Vagina (tissue), 2 donors: ENCODE results near the gene DEFB132. TPM values are rescaled to one million over a fixed set of nuclear protein-coding genes. Genes with fewer than 3 reads are reported as not detected.

Source experiments
- DNase-seq, 2 donors: peaks; one replicate each; pipeline ENCODE4 v3.0.0-alpha.2; 2017; ENCODE audit errors: extremely low spot score in 2 of 2
- H3K27ac ChIP-seq: fragments of 200-600 bp; sonication (generic); one replicate; pipeline ENCODE4 v1.5.1; 2019
- H3K27me3 ChIP-seq: fragments of 200-600 bp; sonication (generic); one replicate; pipeline ENCODE4 v1.5.1; 2019
- H3K36me3 ChIP-seq, 2 donors: fragments of 200-600 bp; sonication (generic); one replicate each; pipeline ENCODE4 v1.5.1; 2017 to 2019
- H3K4me1 ChIP-seq: fragments of 200-600 bp; sonication (generic); one replicate; pipeline ENCODE4 v1.5.1; 2019
- H3K4me3 ChIP-seq, 2 donors: fragments of 200-600 bp; sonication (generic); 1 replicate in 1 of 2; 2 replicates in 1 of 2; pipeline ENCODE4 v1.5.1; 2016 to 2019
- H3K9me3 ChIP-seq: fragments of 200-600 bp; sonication (generic); one replicate; pipeline ENCODE4 v1.5.1; 2019
- POLR2A ChIP-seq, 2 donors: fragments of 450-650 bp; IDR thresholded peaks; one replicate each; pipeline ENCODE4 v1.6.1; 2017; ENCODE audit warnings: antibody characterized with exemption in 2 of 2, mild to moderate bottlenecking in 2 of 2, moderate library complexity in 2 of 2
- POLR2AphosphoS5 ChIP-seq, 2 donors: sonication (generic); formaldehyde crosslinking; IDR thresholded peaks; one replicate each; pipeline ENCODE4 v1.9.0; 2017; ENCODE audit warnings: antibody characterized with exemption in 2 of 2, mild to moderate bottlenecking in 2 of 2, low read depth in 1 of 2; ENCODE audit not compliant: insufficient read depth in 1 of 2
- intact Hi-C: fragments of 100-400 bp; cut with DNase I; formaldehyde crosslinking; loops from one replicate; pipeline ENCODE4 v1.15.1; 2023
- total RNA-seq: library from RNA; depleted of rRNA; stranded (reverse); fragments of >200 nt; gene quantifications from one replicate; pipeline ENCODE4 v1.2.3, GENCODE V29; 2016
- TF ChIP-seq, protein P1 (sequence below), 3 experiments: fragments of 450-650 bp in 2 of 3; fragments of 200-600 bp in 1 of 3; sonication (generic) in 1 of 3; IDR thresholded peaks; one replicate each; pipeline ENCODE4 v1.5.1; 2017 to 2019; ENCODE audit warnings: antibody characterized with exemption in 3 of 3, mild to moderate bottlenecking in 2 of 3, moderate library complexity in 2 of 3

Gene DEFB132
- total RNA-seq, 1 donor from 2014 or later, result not detected

DNA sequence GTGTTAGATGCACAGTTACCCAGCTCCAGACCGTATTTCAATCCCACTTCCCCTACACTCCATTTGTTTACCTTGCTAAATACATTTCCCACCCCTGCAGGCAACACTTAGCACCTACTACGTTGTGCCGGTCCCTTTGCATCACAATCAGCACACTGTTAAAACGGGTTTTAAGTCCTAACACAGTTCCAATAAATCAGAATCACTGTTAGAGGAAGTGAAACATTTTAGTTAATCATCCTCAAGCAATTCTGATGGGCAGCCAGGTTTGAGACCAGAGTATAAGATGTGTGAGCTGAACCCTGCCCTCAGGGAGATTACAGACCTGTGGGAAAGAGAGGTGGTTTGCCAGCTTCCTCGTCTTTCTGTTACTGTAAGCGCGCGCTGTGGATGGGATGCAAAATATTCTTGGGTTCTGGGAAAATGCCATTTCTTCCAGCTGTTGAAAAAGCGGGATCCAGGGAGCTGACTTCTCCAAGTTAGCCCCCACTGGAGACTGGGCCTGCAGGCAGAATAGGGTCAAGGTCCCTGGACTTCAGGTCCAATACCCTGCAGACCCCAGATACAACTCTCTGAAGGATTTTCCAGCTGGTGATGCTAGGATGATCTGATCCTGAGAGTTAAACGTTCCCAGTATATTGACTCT is 42.9 kb downstream of the DEFB132 start:
- H3K9me3 ChIP-seq, result no peaks in the 10 kb centered on the region
- H3K27ac ChIP-seq, result peak overlapping the region; percentile 96
- no peak for TF ChIP-seq POLR2AphosphoS5 (IDR thresholded peaks at IDR 0.05; ENCODE audit: insufficient read depth in 1 of 2, low read depth in 1 of 2)
- TF ChIP-seq, protein P1, sequence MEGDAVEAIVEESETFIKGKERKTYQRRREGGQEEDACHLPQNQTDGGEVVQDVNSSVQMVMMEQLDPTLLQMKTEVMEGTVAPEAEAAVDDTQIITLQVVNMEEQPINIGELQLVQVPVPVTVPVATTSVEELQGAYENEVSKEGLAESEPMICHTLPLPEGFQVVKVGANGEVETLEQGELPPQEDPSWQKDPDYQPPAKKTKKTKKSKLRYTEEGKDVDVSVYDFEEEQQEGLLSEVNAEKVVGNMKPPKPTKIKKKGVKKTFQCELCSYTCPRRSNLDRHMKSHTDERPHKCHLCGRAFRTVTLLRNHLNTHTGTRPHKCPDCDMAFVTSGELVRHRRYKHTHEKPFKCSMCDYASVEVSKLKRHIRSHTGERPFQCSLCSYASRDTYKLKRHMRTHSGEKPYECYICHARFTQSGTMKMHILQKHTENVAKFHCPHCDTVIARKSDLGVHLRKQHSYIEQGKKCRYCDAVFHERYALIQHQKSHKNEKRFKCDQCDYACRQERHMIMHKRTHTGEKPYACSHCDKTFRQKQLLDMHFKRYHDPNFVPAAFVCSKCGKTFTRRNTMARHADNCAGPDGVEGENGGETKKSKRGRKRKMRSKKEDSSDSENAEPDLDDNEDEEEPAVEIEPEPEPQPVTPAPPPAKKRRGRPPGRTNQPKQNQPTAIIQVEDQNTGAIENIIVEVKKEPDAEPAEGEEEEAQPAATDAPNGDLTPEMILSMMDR (IDR thresholded peaks at IDR 0.05), result no peak
- no peak for TF ChIP-seq POLR2A (IDR thresholded peaks at IDR 0.05)
- H3K36me3 ChIP-seq, result no peaks in the 10 kb centered on the region
- H3K4me3 ChIP-seq, result peak overlapping the region in 1 of 2 donors; percentile 65
- DNase-seq, result no peak
- intact Hi-C loops, result no loop called here
- H3K27me3 ChIP-seq, result no peaks in the 10 kb centered on the region
- H3K4me1 ChIP-seq, result peaks cover 44% of the 10 kb centered on the region

DNA sequence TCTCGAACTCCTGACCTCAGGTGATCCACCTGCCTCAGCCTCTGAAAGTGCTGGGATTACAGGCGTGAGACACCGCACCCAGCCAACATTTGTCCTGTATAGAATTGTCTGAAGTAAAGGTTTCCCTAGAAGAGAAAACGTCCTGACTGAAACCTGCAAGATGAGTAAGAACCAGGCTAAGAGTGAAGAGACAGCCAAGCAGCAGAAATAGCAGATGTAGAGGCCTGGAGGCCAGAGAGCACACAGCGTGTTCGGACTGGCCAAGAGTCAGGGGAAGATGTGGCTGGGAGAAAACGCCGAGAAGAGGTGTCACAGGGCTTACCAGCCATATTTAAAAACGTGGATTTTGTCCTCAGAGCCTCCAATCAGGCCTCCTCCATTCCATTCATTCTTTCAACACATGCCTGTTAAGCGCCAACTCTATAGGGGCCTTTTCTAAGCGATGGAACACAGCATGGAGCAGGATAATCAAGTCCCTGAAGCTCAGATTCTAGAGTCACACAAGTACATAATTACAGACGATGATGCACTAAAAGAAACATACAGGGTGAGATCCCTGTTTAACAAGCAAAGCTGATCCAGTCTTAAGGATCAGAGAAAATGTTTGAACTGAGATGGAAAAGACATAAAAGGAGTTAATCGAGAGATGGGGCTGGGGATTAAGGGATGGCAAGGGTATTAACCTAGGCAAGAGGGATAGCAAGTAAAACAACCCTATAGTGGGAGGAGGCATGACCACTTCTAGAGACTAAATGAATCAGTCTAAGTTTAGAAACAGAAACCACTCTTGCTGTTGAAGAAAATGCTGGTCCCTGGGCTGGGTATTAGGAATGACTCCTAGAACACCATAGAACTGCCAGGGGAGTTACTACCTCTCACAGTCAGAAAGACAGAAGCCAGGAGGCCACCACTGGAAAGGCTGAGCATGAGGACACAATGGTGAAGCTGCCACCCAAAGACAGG is 44.6 kb downstream of the DEFB132 start:
- peaks cover 34% of the 10 kb centered on the region for H3K4me1 ChIP-seq
- TF ChIP-seq, protein P1 (IDR thresholded peaks at IDR 0.05), result no peak
- no peaks in the 10 kb centered on the region for H3K36me3 ChIP-seq
- no peak overlapping the region for H3K4me3 ChIP-seq
- intact Hi-C loops, result no loop called here
- H3K27ac ChIP-seq, result no peak overlapping the region
- no peaks in the 10 kb centered on the region for H3K27me3 ChIP-seq
- H3K9me3 ChIP-seq, result no peaks in the 10 kb centered on the region
- no peak for DNase-seq

DNA sequence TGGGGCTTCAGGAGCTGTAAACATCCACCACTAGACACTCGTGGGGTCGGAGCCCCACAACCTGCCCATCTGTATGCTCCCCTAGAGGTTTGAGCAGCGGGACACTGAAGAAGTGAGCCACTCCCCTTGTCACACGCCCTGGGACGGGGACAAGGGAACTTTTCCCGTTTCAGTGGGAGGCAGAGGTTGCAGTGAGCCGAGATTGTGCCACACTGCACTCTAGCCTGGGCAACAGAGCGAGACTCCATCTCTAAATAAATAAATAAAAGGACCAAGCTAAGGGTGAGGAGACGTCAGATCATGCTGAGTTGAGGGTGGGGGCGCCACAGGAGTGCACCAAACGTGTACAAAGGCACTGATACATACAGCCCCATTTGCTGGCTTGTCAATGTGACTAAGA is 48.2 kb downstream of the DEFB132 start:
- Histone ChIP-seq H3K9me3 (no peaks in the 10 kb centered on the region), H3K36me3 (no peaks in the 10 kb centered on the region), H3K4me1 (peaks cover 32% of the 10 kb centered on the region), H3K27ac (no peak overlapping the region), H3K27me3 (no peaks in the 10 kb centered on the region), H3K4me3 (no peak overlapping the region)
- TF ChIP-seq POLR2A (IDR thresholded peaks at IDR 0.05) (no peak), POLR2AphosphoS5 (IDR thresholded peaks at IDR 0.05; ENCODE audit: insufficient read depth in 1 of 2, low read depth in 1 of 2) (no peak)
- TF ChIP-seq, protein P1 (IDR thresholded peaks at IDR 0.05), result no peak
- no peak for DNase-seq
- intact Hi-C loops, result no loop called here

DNA sequence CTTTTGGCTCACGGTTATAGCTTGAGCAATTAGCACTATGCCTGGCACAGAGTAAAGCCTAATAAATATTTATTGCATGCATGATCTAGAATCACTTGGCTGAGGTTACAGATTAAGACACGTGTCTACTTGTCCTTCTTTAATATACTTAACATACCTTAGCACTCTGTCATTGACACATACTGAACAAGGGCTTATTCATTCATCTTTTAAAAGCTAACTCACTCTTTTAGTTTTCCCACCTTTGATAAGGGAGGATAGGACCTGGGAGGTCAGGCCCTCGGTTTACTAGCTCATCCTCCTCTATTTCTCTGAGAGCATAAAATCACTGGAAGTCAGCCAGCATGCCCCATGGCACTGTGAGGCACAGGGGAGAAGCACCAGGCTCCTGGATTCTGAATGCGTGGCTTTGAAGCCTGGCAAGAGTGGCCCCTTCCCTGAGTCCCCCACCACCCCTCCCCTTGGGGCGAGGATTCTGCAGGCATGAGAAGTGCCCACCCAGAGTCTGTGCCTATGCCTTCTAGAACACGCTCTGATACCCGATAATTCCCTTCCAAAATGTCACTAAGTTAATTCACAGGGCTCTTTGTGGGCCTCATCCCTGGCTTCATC is 51.0 kb downstream of the DEFB132 start:
- peak in 1 of 2 donors; percentile 15 for TF ChIP-seq POLR2AphosphoS5 (IDR thresholded peaks at IDR 0.05; ENCODE audit: insufficient read depth in 1 of 2, low read depth in 1 of 2)
- TF ChIP-seq, protein P1 (IDR thresholded peaks at IDR 0.05), result no peak
- no peak for TF ChIP-seq POLR2A (IDR thresholded peaks at IDR 0.05)
- Histone ChIP-seq H3K36me3 (no peaks in the 10 kb centered on the region), H3K27me3 (no peaks in the 10 kb centered on the region), H3K4me3 (no peak overlapping the region), H3K9me3 (no peaks in the 10 kb centered on the region), H3K4me1 (peaks cover 25% of the 10 kb centered on the region), H3K27ac (peak overlapping the region; percentile 92)
- intact Hi-C loops, result no loop called here
- DNase-seq, result no peak
